HepG2 (cell line): ENCODE results near the gene TMEM240.

Experiments used
- ATF2 ChIP-seq: sonication (generic); formaldehyde crosslinking; IDR thresholded peaks from 2 replicates; pipeline ENCODE4 v1.4.0; 2020; ENCODE audit warnings: missing genetic modification reagents
- GPBP1L1 ChIP-seq: sonication (generic); formaldehyde crosslinking; IDR thresholded peaks from 2 replicates; pipeline ENCODE4 v1.5.0; 2020; ENCODE audit warnings: mild to moderate bottlenecking, missing genetic modification reagents
- MXD4 ChIP-seq: IDR thresholded peaks from 2 replicates; pipeline ENCODE4 v1.6.1; 2016; ENCODE audit warnings: mild to moderate bottlenecking, missing biosample characterization, missing genetic modification reagents
- POLR2AphosphoS2 ChIP-seq: IDR thresholded peaks from 2 replicates; pipeline ENCODE4 v1.6.1; 2011; ENCODE audit warnings: low read depth, low read length, improper control_type of control experiment
- TCF7 ChIP-seq: sonication (generic); IDR thresholded peaks from 2 replicates; pipeline ENCODE4 v1.6.1; 2016; ENCODE audit warnings: antibody characterized with exemption, low read depth

- TF ChIP-seq MXD4 (no peak), GPBP1L1 (CRISPR knock-in tag) (no peak), POLR2AphosphoS2 (no peak), TCF7 (no peak), ATF2 (CRISPR knock-in tag) (no peak)
These were observed 38.0 kb upstream of the TMEM240 start for GRCh38 chr1:1578371-1578940.
